Panc1 (cell line): ENCODE results near the gene LRP1B.

Experiments
- POLR2AphosphoS5 ChIP-seq: IDR thresholded peaks from 2 replicates; pipeline ENCODE4 v1.6.1; 2012; ENCODE audit warnings: mild to moderate bottlenecking, low read depth, low read length, moderate library complexity
- SIN3A ChIP-seq: IDR thresholded peaks from 2 replicates; pipeline ENCODE4 v1.6.1; 2012; ENCODE audit warnings: low read depth, mild to moderate bottlenecking, low read length, moderate library complexity, borderline replicate concordance; ENCODE audit not compliant: insufficient read depth
- TF ChIP-seq, protein P1 (sequence below): fragments of 450-650 bp; IDR thresholded peaks from 2 replicates; pipeline ENCODE4 v1.5.1; 2017; ENCODE audit warnings: mild to moderate bottlenecking

DNA sequence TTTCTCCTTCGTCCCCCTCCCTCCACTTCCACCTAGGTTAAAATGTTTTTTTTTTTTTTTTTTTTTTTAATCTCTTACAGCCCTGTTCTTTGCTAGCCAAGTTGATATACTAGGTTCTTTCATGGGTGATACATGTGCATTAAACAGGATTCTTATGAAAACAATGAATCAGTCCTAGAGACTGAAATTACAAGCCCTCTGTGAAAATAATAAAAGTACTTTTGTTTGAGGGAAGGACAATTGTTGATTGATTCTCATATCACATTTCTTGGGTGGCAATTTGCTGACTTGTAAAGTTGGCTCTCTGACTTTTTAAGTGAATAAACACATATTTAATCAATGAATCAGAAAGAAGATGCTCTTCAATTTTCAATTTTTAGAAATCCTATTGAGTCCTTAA, 639.9 kb downstream of the LRP1B start:
- TF ChIP-seq, protein P1, sequence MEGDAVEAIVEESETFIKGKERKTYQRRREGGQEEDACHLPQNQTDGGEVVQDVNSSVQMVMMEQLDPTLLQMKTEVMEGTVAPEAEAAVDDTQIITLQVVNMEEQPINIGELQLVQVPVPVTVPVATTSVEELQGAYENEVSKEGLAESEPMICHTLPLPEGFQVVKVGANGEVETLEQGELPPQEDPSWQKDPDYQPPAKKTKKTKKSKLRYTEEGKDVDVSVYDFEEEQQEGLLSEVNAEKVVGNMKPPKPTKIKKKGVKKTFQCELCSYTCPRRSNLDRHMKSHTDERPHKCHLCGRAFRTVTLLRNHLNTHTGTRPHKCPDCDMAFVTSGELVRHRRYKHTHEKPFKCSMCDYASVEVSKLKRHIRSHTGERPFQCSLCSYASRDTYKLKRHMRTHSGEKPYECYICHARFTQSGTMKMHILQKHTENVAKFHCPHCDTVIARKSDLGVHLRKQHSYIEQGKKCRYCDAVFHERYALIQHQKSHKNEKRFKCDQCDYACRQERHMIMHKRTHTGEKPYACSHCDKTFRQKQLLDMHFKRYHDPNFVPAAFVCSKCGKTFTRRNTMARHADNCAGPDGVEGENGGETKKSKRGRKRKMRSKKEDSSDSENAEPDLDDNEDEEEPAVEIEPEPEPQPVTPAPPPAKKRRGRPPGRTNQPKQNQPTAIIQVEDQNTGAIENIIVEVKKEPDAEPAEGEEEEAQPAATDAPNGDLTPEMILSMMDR: no peak
- TF ChIP-seq SIN3A (no peak), POLR2AphosphoS5 (no peak)
